ENCODE measurements around the gene OBP2A.

The OBP2A gene

GRCh38 chr9:135552698-135553171 lies 6.8 kb downstream of the OBP2A start:
- no peaks in the 10 kb centered on the region for H4K20me1 ChIP-seq

DNA sequence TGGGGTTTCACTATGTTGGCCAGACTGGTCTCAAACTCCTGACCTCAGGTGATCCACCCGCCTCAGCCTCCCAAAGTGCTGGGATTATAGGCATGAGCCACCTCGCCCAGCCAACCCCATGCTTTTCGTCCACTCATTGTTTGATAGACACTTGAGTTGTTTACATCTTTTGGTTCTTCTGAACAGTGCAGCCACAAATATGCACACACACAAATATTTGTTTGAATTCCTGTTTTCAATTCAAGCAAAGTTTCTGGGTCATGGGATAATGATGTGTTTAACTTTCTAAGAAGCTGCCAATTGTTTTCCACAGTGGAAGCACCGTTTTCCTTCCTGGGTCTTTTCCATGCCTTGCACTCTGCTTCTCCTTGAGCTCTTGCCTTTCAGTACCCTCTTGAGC lies 8.8 kb downstream of the OBP2A start:
- TF ChIP-seq Cebpa-rat (IDR thresholded peaks at IDR 0.05), result no peak
- H3K4me1 ChIP-seq, result peaks cover 28% of the 10 kb centered on the region
- no peaks in the 10 kb centered on the region for H3K9me3 ChIP-seq
- no peaks in the 10 kb centered on the region for H4K20me1 ChIP-seq
- H3K9ac ChIP-seq, result no peak overlapping the region
- no peaks in the 10 kb centered on the region for H3K27me3 ChIP-seq
- H3K4me3 ChIP-seq, result no peak overlapping the region
- no peak overlapping the region for H3K27ac ChIP-seq
- no peaks in the 10 kb centered on the region for H3K36me3 ChIP-seq
- H3K4me2 ChIP-seq, result no peak overlapping the region

More at GRCh38 chr9:135552698-135553171, 6.8 kb downstream of the OBP2A start:
- H3K27ac ChIP-seq, result no peak overlapping the region
- H3K9ac ChIP-seq, result no peak overlapping the region
- no peaks in the 10 kb centered on the region for H3K27me3 ChIP-seq
- H3K36me3 ChIP-seq, result no peaks in the 10 kb centered on the region
- no peak overlapping the region for H3K4me3 ChIP-seq
- H3K9me3 ChIP-seq, result no peaks in the 10 kb centered on the region
- TF ChIP-seq Cebpa-rat (IDR thresholded peaks at IDR 0.05), result no peak
- peaks cover 28% of the 10 kb centered on the region for H3K4me1 ChIP-seq
- no peak overlapping the region for H3K4me2 ChIP-seq

DNA sequence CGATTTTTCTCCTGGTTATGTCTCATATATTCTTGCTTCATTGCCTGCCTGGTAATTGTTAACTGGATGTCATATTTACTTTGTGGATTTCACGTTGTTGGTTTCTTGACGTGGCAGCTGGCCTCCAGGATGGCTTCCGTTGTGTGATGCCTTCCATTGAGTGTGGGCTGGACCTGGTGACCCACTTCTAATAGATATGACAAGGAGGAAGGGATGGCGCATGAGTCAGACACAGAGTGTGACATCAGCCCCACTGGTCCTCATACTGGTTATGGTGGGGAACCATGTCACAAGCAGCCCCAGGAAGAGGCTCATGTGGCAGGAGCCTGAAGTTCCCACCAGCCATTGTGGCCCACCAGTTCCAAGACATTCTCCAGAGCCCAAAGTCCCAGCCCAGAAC lies 9.3 kb downstream of the OBP2A start:
- Histone ChIP-seq H4K20me1 (no peaks in the 10 kb centered on the region), H3K27ac (no peak overlapping the region), H3K9ac (no peak overlapping the region), H3K36me3 (no peaks in the 10 kb centered on the region), H3K4me2 (no peak overlapping the region), H3K4me1 (peaks cover 25% of the 10 kb centered on the region), H3K4me3 (no peak overlapping the region), H3K27me3 (no peaks in the 10 kb centered on the region), H3K9me3 (no peaks in the 10 kb centered on the region)
- no peak for TF ChIP-seq Cebpa-rat (IDR thresholded peaks at IDR 0.05)

DNA sequence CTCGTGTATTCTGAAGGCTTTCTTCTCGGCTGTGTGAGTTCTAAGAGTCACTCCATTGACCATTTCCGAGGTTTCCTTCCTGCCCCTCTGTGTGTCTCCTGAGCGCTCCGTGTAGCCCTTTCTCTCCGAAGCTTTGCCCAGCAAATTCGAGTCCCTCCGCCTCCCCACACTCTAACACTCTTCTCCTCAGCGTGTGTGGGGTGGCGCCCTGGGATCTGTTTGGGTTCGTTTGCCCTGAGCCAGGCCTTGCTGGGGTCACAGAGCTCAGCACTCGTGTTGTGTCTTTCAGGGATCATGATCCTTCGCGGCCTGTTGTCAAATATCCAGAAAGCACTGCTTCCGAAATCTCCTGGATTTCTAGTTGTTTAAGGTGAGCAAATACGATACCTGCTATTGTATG lies 10.0 kb downstream of the OBP2A start:
- no peak overlapping the region for H3K27ac ChIP-seq
- no peaks in the 10 kb centered on the region for H4K20me1 ChIP-seq
- TF ChIP-seq Cebpa-rat (IDR thresholded peaks at IDR 0.05), result no peak
- no peaks in the 10 kb centered on the region for H3K36me3 ChIP-seq
- no peak overlapping the region for H3K9ac ChIP-seq
- no peaks in the 10 kb centered on the region for H3K27me3 ChIP-seq
- H3K4me1 ChIP-seq, result peaks cover 18% of the 10 kb centered on the region
- H3K4me2 ChIP-seq, result no peak overlapping the region
- no peaks in the 10 kb centered on the region for H3K9me3 ChIP-seq
- H3K4me3 ChIP-seq, result no peak overlapping the region

DNA sequence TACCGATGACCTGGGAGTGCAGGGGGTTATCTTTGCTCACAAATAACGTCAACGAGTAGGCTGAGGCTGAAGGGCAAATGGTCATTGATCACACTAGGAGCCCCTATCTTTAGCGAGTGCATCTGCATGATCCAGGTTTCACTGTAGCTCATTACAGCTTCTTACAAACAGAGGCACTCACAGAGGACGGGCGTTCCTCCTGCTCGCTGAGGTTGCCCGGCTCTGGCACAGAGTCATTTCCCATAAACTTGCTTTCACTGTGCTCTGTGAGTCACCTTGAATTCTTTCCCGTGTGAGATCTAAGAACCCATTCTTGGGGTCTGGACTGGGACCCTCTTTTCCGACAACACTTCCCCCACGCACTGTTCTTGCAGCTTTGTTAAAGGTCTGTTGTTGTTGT lies 13.7 kb downstream of the OBP2A start:
- no peak overlapping the region for H3K27ac ChIP-seq
- H3K36me3 ChIP-seq, result no peaks in the 10 kb centered on the region
- 0 out of 2 replicates have a peak, but pooled peaks cover 8% of the 10 kb centered on the region for H3K4me1 ChIP-seq
- TF ChIP-seq Cebpa-rat (IDR thresholded peaks at IDR 0.05), result no peak
- H3K9me3 ChIP-seq, result no peaks in the 10 kb centered on the region
- no peak overlapping the region for H3K9ac ChIP-seq
- no peaks in the 10 kb centered on the region for H3K27me3 ChIP-seq
- no peak overlapping the region for H3K4me3 ChIP-seq
- no peak overlapping the region for H3K4me2 ChIP-seq
- no peaks in the 10 kb centered on the region for H4K20me1 ChIP-seq

DNA sequence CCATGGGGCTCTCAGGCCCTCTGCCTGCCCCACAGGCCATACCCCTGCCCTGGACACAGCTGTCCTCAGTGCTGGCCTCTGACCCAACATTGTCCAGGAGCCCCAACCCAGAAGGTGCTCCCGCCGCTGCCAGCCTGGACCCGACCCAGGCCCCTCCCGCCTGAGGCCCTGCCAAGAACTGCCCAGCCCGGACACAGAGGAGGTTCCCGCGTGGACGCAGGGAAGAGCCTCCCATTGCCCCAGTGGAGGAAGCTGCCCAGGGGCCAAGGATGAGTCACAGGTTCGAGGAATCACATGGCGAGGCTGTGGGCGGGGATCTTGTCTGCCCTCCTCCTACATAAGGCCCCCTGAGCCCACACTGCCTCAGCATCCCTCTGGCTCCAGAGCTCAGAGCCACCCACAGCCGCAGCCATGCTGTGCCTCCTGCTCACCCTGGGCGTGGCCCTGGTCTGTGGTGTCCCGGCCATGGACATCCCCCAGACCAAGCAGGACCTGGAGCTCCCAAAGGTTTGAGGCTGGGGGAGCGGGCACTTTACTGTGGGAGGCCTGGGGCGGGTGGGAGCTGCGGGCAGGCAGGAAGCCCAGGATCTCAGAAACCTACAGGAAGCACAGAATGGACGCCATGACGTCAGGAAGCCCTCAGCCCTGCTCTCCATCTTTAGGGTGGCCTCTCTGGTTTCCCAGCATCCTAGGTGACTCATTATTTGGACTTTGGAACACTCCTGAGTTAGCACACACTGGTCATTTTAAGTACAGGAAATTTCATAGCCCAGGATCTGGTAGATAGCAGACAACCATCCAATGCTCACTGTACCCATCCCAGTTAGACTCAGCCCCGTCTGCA lies 15.7 kb downstream of the OBP2A start, which contains the start of gene PAEP:
Gene PAEP (plus strand): TSS at position 366 of the 844 bp plus-strand sequence.
- Histone ChIP-seq H3K4me2 (no peak within 1 kb of the TSS), H4K20me1 (no peaks in the 10 kb centered on the region), H3K4me1 (peaks cover 15% of the 10 kb centered on the region), H3K4me3 (no peak within 1 kb of the TSS), H3K9me3 (no peaks in the 10 kb centered on the region), H3K27ac (no peak within 1 kb of the TSS), H3K27me3 (no peaks in the 10 kb centered on the region), H3K36me3 (no peaks in the 10 kb centered on the region), H3K9ac (no peak within 1 kb of the TSS)
- TF ChIP-seq Cebpa-rat (IDR thresholded peaks at IDR 0.05), result no peak

DNA sequence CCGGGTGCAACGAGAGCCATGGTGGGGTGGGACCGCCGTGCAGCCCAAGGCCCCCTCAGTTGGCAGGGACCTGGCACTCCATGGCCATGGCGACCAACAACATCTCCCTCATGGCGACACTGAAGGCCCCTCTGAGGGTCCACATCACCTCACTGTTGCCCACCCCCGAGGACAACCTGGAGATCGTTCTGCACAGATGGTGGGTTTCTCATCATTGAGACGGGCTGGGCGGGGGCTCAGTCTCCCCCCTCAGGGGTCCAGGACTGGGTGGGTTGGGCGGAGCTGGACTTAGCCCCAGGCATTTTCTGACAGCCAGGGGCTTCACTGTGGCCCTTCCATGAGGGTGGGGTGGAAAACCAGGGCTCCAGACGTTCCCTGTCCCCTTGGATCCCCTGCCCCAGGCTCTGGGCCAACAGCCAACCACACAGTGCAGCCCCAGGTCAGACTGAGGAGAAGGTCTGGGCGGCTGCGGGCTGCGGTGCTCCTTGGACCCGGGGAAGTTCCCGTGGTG lies 16.4 kb downstream of the OBP2A start:
- no peaks in the 10 kb centered on the region for H3K9me3 ChIP-seq
- H3K4me1 ChIP-seq, result peaks cover 18% of the 10 kb centered on the region
- H3K27ac ChIP-seq, result no peak overlapping the region
- H3K27me3 ChIP-seq, result no peaks in the 10 kb centered on the region
- H4K20me1 ChIP-seq, result no peaks in the 10 kb centered on the region
- H3K4me2 ChIP-seq, result no peak overlapping the region
- H3K9ac ChIP-seq, result no peak overlapping the region
- H3K4me3 ChIP-seq, result no peak overlapping the region
- no peaks in the 10 kb centered on the region for H3K36me3 ChIP-seq
- TF ChIP-seq Cebpa-rat (IDR thresholded peaks at IDR 0.05), result no peak

DNA sequence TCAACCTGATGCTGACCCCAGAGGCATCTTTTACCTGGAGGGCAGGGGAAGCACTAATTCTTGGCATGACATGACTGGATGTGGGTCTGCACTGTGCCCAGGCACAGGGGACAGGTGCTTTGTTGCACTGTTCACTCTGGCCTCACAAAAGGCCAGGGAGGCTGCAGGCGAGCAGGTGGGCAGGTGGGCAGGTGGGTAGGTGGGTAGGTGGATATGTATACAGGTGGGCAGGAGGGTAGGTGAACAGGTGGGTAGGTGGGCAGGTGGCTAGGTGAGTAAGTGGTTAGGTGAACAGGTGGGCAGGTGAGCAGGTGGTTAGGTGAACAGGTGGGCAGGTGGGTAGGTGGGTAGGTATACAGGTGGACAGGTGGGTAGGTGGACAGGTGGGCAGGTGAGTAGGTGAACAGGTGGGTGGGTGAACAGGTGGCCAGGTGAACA lies 17.1 kb downstream of the OBP2A start:
- Histone ChIP-seq H3K27me3 (no peaks in the 10 kb centered on the region), H4K20me1 (no peaks in the 10 kb centered on the region), H3K27ac (no peak overlapping the region), H3K9ac (no peak overlapping the region), H3K9me3 (no peaks in the 10 kb centered on the region), H3K36me3 (no peaks in the 10 kb centered on the region), H3K4me1 (peaks cover 18% of the 10 kb centered on the region), H3K4me3 (no peak overlapping the region), H3K4me2 (no peak overlapping the region)
- TF ChIP-seq Cebpa-rat (IDR thresholded peaks at IDR 0.05), result no peak

- H4K20me1 ChIP-seq, result no peaks in the 10 kb centered on the region
- peaks cover 18% of the 10 kb centered on the region for H3K4me1 ChIP-seq
- no peak overlapping the region for H3K4me3 ChIP-seq
- no peaks in the 10 kb centered on the region for H3K9me3 ChIP-seq
- H3K36me3 ChIP-seq, result no peaks in the 10 kb centered on the region
- no peak overlapping the region for H3K27ac ChIP-seq
- no peaks in the 10 kb centered on the region for H3K27me3 ChIP-seq
- H3K4me2 ChIP-seq, result no peak overlapping the region
- H3K9ac ChIP-seq, result no peak overlapping the region
- no peak for TF ChIP-seq Cebpa-rat (IDR thresholded peaks at IDR 0.05)
Observed at GRCh38 chr9:135563858-135564257, 17.9 kb downstream of the OBP2A start.

GRCh38 chr9:135565141-135565628 lies 19.3 kb downstream of the OBP2A start:
- peaks cover 18% of the 10 kb centered on the region for H3K4me1 ChIP-seq
- H3K27ac ChIP-seq, result no peak overlapping the region
- no peaks in the 10 kb centered on the region for H4K20me1 ChIP-seq
- no peaks in the 10 kb centered on the region for H3K36me3 ChIP-seq
- no peak overlapping the region for H3K4me3 ChIP-seq
- TF ChIP-seq Cebpa-rat (IDR thresholded peaks at IDR 0.05), result no peak
- H3K27me3 ChIP-seq, result no peaks in the 10 kb centered on the region
- no peaks in the 10 kb centered on the region for H3K9me3 ChIP-seq
- no peak overlapping the region for H3K4me2 ChIP-seq
- H3K9ac ChIP-seq, result no peak overlapping the region

Data from BLaER1 (cell line).